Measurements from ENCODE around the gene ANO6. TPM values are rescaled to one million over a fixed set of nuclear protein-coding genes. Genes with fewer than 3 reads are reported as not detected.

The ANO6 gene
- polyA plus RNA-seq, 1 donor (not counting 4 experiments of a cell fraction or from before 2014, with no cell fraction given), result 64.3 TPM

- H3K79me2 ChIP-seq (ENCODE audit: control insufficient read depth, insufficient read depth, low read length), result peaks cover 8% of the 10 kb centered on the region
- H3K4me3 ChIP-seq (ENCODE audit: control insufficient read depth in 2 of 3, extremely low read depth in 1 of 3, insufficient read depth in 2 of 3, low read depth in 1 of 3, low read length in 3 of 3), result no peak overlapping the region
- H3K36me3 ChIP-seq (ENCODE audit: control insufficient read depth in 2 of 2, extremely low read depth in 1 of 2, insufficient read depth in 2 of 2, low read length in 2 of 2), result no peaks in the 10 kb centered on the region
- dilution Hi-C loops (cut with MboI; ENCODE audit: extremely low pct_ligation_motif_present, low sequenced_read_pairs), result no loop called here
- no peak overlapping the region for H3K27ac ChIP-seq (ENCODE audit: control insufficient read depth, insufficient read depth, low read length)
- H4K20me1 ChIP-seq (ENCODE audit: control insufficient read depth, extremely low read depth, insufficient read depth, low read length), result no peaks in the 10 kb centered on the region
- FAIRE-seq (no peak), DNase-seq (ENCODE audit: low read depth, low spot score) (no peak)
- no peaks in the 10 kb centered on the region for H3K9me3 ChIP-seq (ENCODE audit: control insufficient read depth, low read depth, low read length)
- TF ChIP-seq CTCF (optimal IDR thresholded peaks at IDR 0.05 in 1 of 3, IDR thresholded peaks at IDR 0.05 in 1 of 3, conservative IDR thresholded peaks at IDR 0.05 in 1 of 3; ENCODE audit: extremely low read depth in 1 of 3, insufficient read depth in 2 of 3, low read length in 3 of 3) (no peak), EZH2 (IDR thresholded peaks at IDR 0.05; ENCODE audit: low read length) (no peak)
- H3K27me3 ChIP-seq (ENCODE audit: control insufficient read depth, extremely low read depth, insufficient read depth, low read length), result no peaks in the 10 kb centered on the region
- H3K9ac ChIP-seq (ENCODE audit: control insufficient read depth, extremely low read depth, insufficient read depth, low read length), result no peak overlapping the region
- no peaks in the 10 kb centered on the region for H3K9me1 ChIP-seq (ENCODE audit: control insufficient read depth, extremely low read depth, insufficient read depth, low read length)
- no peak overlapping the region for H3K4me2 ChIP-seq (ENCODE audit: control insufficient read depth, extremely low read depth, insufficient read depth, low read depth, low read length)
- peaks cover 13% of the 10 kb centered on the region for H3K4me1 ChIP-seq (ENCODE audit: control insufficient read depth, extremely low read depth, insufficient read depth, low read length)
- H2AFZ ChIP-seq (ENCODE audit: control insufficient read depth, low read length), result no peak overlapping the region
These were observed 6.1 kb upstream of the ANO6 start for GRCh38 chr12:45209784-45210183.

GRCh38 chr12:45212064-45212463 is 3.8 kb upstream of the ANO6 start:
- Histone ChIP-seq H3K9me3 (ENCODE audit: control insufficient read depth, low read depth, low read length) (no peaks in the 10 kb centered on the region), H3K4me2 (ENCODE audit: control insufficient read depth, extremely low read depth, insufficient read depth, low read depth, low read length) (no peak overlapping the region), H3K27me3 (ENCODE audit: control insufficient read depth, extremely low read depth, insufficient read depth, low read length) (no peaks in the 10 kb centered on the region), H3K9me1 (ENCODE audit: control insufficient read depth, extremely low read depth, insufficient read depth, low read length) (no peaks in the 10 kb centered on the region), H3K27ac (ENCODE audit: control insufficient read depth, insufficient read depth, low read length) (no peak overlapping the region), H3K4me3 (ENCODE audit: control insufficient read depth in 2 of 3, extremely low read depth in 1 of 3, insufficient read depth in 2 of 3, low read depth in 1 of 3, low read length in 3 of 3) (no peak overlapping the region), H4K20me1 (ENCODE audit: control insufficient read depth, extremely low read depth, insufficient read depth, low read length) (no peaks in the 10 kb centered on the region), H2AFZ (ENCODE audit: control insufficient read depth, low read length) (no peak overlapping the region), H3K79me2 (ENCODE audit: control insufficient read depth, insufficient read depth, low read length) (peaks cover 19% of the 10 kb centered on the region), H3K36me3 (ENCODE audit: control insufficient read depth in 2 of 2, extremely low read depth in 1 of 2, insufficient read depth in 2 of 2, low read length in 2 of 2) (no peaks in the 10 kb centered on the region), H3K9ac (ENCODE audit: control insufficient read depth, extremely low read depth, insufficient read depth, low read length) (no peak overlapping the region), H3K4me1 (ENCODE audit: control insufficient read depth, extremely low read depth, insufficient read depth, low read length) (peaks cover 15% of the 10 kb centered on the region)
- DNase-seq (ENCODE audit: low read depth, low spot score) (no peak), FAIRE-seq (no peak)
- TF ChIP-seq EZH2 (IDR thresholded peaks at IDR 0.05; ENCODE audit: low read length) (no peak), CTCF (optimal IDR thresholded peaks at IDR 0.05 in 1 of 3, IDR thresholded peaks at IDR 0.05 in 1 of 3, conservative IDR thresholded peaks at IDR 0.05 in 1 of 3; ENCODE audit: extremely low read depth in 1 of 3, insufficient read depth in 2 of 3, low read length in 3 of 3) (no peak)
- dilution Hi-C loops (cut with MboI; ENCODE audit: extremely low pct_ligation_motif_present, low sequenced_read_pairs), result no loop called here

All from keratinocyte (primary cell).